HepG2 (cell line): ENCODE data around the gene POU6F1.

Experiments
- EP300 ChIP-seq, 3 experiments: sonication (generic) in 1 of 3; formaldehyde crosslinking in 1 of 3; IDR thresholded peaks; 2 replicates each; pipeline versions ENCODE4 v1.5.1 to v1.6.1; 2011 to 2020; ENCODE audit warnings: low read depth in 2 of 3, low read length in 2 of 3, borderline replicate concordance in 1 of 3, improper control_type of control experiment in 1 of 3, mild to moderate bottlenecking in 1 of 3, missing genetic modification reagents in 1 of 3, moderate library complexity in 1 of 3
- FLYWCH1 ChIP-seq: sonication (generic); formaldehyde crosslinking; IDR thresholded peaks from 2 replicates; pipeline ENCODE4 v1.8.1; 2023; ENCODE audit warnings: mild to moderate bottlenecking, missing genetic modification reagents
- HCFC1 ChIP-seq: fragments of 150-350 bp; IDR thresholded peaks from 2 replicates; pipeline ENCODE4 v1.6.1; 2014; ENCODE audit warnings: low read depth, low read length
- HNF4A ChIP-seq: sonication (generic); formaldehyde crosslinking; IDR thresholded peaks from 2 replicates; pipeline ENCODE4 v1.4.0; 2020; ENCODE audit warnings: missing genetic modification reagents
- RAD21 ChIP-seq: fragments of 450-650 bp; formaldehyde crosslinking; IDR thresholded peaks from 2 replicates; pipeline ENCODE4 v1.5.0; 2020; ENCODE audit warnings: mild to moderate bottlenecking
- SIN3A ChIP-seq: IDR thresholded peaks from 2 replicates; pipeline ENCODE4 v1.6.1; 2011; ENCODE audit warnings: low read depth, mild to moderate bottlenecking, control low read depth, low read length, borderline replicate concordance
- SRSF1 ChIP-seq: fragments of 200-400 bp; formaldehyde crosslinking; optimal IDR thresholded peaks from 2 replicates; pipeline ENCODE3; 2017; ENCODE audit warnings: mild to moderate bottlenecking, low read depth, low read length, moderate library complexity
- ZGPAT ChIP-seq: IDR thresholded peaks from 2 replicates; pipeline ENCODE4 v1.6.1; 2016; ENCODE audit warnings: mild to moderate bottlenecking
- ZKSCAN1 ChIP-seq: fragments of 150-350 bp; IDR thresholded peaks from 2 replicates; pipeline ENCODE4 v1.6.1; 2014; ENCODE audit warnings: low read length
- ZNF567 ChIP-seq: sonication (generic); formaldehyde crosslinking; IDR thresholded peaks from 2 replicates; pipeline ENCODE4 v1.8.1; 2023; ENCODE audit warnings: mild to moderate bottlenecking, missing genetic modification reagents, borderline replicate concordance

- TF ChIP-seq SRSF1, result no peak
- TF ChIP-seq ZNF567 (CRISPR knock-in tag), result no peak
- TF ChIP-seq ZKSCAN1, result no peak
- TF ChIP-seq RAD21 (CRISPR knock-in tag), result no peak
- TF ChIP-seq SIN3A, result no peak
- no peak for TF ChIP-seq ZGPAT (CRISPR knock-in tag)
- no peak for TF ChIP-seq HNF4A (CRISPR knock-in tag)
- no peak for TF ChIP-seq HCFC1
- no peak for TF ChIP-seq EP300 (IDR thresholded peaks at IDR 0.05; ENCODE audit: low read depth in 2 of 2, low read length in 2 of 2)
- no peak for TF ChIP-seq EP300 (CRISPR knock-in tag; IDR thresholded peaks at IDR 0.05; ENCODE audit: borderline replicate concordance)
- no peak for TF ChIP-seq FLYWCH1
Measured at GRCh38 chr12:51191516-51192283, 26.2 kb downstream of the POU6F1 start.
